Mucosa of rectum (tissue), 2 donors: ENCODE results near the gene CABLES2.
"Not testable (repeated sequence)": the region's sequence is repeated elsewhere in the genome, so short reads cannot be mapped to it uniquely, and the experiment has no call there.

Experiments used
- H3K27ac ChIP-seq, 2 donors: one replicate each; pipeline ENCODE4 v1.7.0; 2013; ENCODE audit warnings: inconsistent platforms in 2 of 2, low read depth in 2 of 2, low read length in 2 of 2
- H3K27me3 ChIP-seq, 2 donors: one replicate each; pipeline ENCODE4 v1.7.0; 2013; ENCODE audit warnings: low read length in 2 of 2; ENCODE audit not compliant: control insufficient read depth in 2 of 2, insufficient read depth in 2 of 2
- H3K36me3 ChIP-seq, 2 donors: one replicate each; pipeline ENCODE4 v1.7.0; 2013; ENCODE audit warnings: low read length in 2 of 2; ENCODE audit not compliant: control insufficient read depth in 2 of 2, insufficient read depth in 2 of 2
- H3K4me1 ChIP-seq, 2 donors: one replicate each; pipeline ENCODE4 v1.7.0; 2013; ENCODE audit warnings: low read length in 2 of 2, mild to moderate bottlenecking in 1 of 2; ENCODE audit not compliant: control insufficient read depth in 2 of 2, insufficient read depth in 2 of 2
- H3K4me3 ChIP-seq, 2 donors: one replicate each; pipeline ENCODE4 v1.7.0; 2013; ENCODE audit warnings: low read length in 2 of 2
- H3K9ac ChIP-seq, 2 donors: one replicate each; pipeline ENCODE4 v1.7.0; 2013; ENCODE audit warnings: low read length in 2 of 2, low read depth in 1 of 2, mild to moderate bottlenecking in 1 of 2
- H3K9me3 ChIP-seq, 2 donors: one replicate each; pipeline ENCODE4 v1.7.0; 2013; ENCODE audit warnings: low read length in 2 of 2; ENCODE audit not compliant: control insufficient read depth in 2 of 2
- donor health status: healthy.
- donor health status: Normal muscosa, but diverticular disease.

Gene CABLES2

GRCh38 chr20:62426059-62426348, 18.9 kb upstream of the CABLES2 start:
- H3K4me3 ChIP-seq, H3K9me3 ChIP-seq, H3K27me3 ChIP-seq, H3K36me3 ChIP-seq, H3K27ac ChIP-seq, H3K9ac ChIP-seq: not testable (repeated sequence)
- peaks cover 18 to 38% of the 10 kb centered on the region in 2 donors for H3K4me1 ChIP-seq

GRCh38 chr20:62425281-62426058, 18.4 kb upstream of the CABLES2 start:
- Histone ChIP-seq H3K27ac (no peak overlapping the region), H3K4me1 (peaks cover 18 to 33% of the 10 kb centered on the region in 2 donors), H3K4me3 (no peak overlapping the region), H3K9me3 (no peaks in the 10 kb centered on the region), H3K27me3 (no peaks in the 10 kb centered on the region), H3K36me3 (no peaks in the 10 kb centered on the region), H3K9ac (no peak overlapping the region)

- Histone ChIP-seq H3K27ac (no peak overlapping the region), H3K4me3 (no peak overlapping the region), H3K9me3 (no peaks in the 10 kb centered on the region), H3K4me1 (peaks cover 18 to 25% of the 10 kb centered on the region in 2 donors), H3K27me3 (no peaks in the 10 kb centered on the region), H3K9ac (no peak overlapping the region), H3K36me3 (no peaks in the 10 kb centered on the region)
Observed at GRCh38 chr20:62424249-62425107, 17.4 kb upstream of the CABLES2 start.

GRCh38 chr20:62423326-62423706, 16.2 kb upstream of the CABLES2 start:
- Histone ChIP-seq H3K9ac (no peak overlapping the region), H3K27me3 (no peaks in the 10 kb centered on the region), H3K36me3 (no peaks in the 10 kb centered on the region), H3K27ac (no peak overlapping the region), H3K4me1 (peaks cover 15 to 18% of the 10 kb centered on the region in 2 donors), H3K4me3 (no peak overlapping the region), H3K9me3 (no peaks in the 10 kb centered on the region)

GRCh38 chr20:62422636-62423325, 15.7 kb upstream of the CABLES2 start:
- Histone ChIP-seq H3K4me1 (peaks cover 10 to 13% of the 10 kb centered on the region in 2 donors), H3K27me3 (no peaks in the 10 kb centered on the region)

GRCh38 chr20:62421716-62421990, 14.6 kb upstream of the CABLES2 start:
- Histone ChIP-seq H3K4me1 (peaks cover 2 to 6% of the 10 kb centered on the region in 2 donors), H3K27me3 (no peaks in the 10 kb centered on the region), H3K36me3 (no peaks in the 10 kb centered on the region), H3K9ac (no peak overlapping the region), H3K9me3 (no peaks in the 10 kb centered on the region), H3K27ac (no peak overlapping the region), H3K4me3 (no peak overlapping the region)

More at GRCh38 chr20:62422636-62423325, 15.7 kb upstream of the CABLES2 start:
- no peaks in the 10 kb centered on the region for H3K36me3 ChIP-seq
- no peak overlapping the region for H3K27ac ChIP-seq
- no peak overlapping the region for H3K9ac ChIP-seq
- H3K4me3 ChIP-seq, result no peak overlapping the region
- no peaks in the 10 kb centered on the region for H3K9me3 ChIP-seq

- Histone ChIP-seq H3K4me3 (no peak overlapping the region), H3K9ac (no peak overlapping the region), H3K4me1 (peaks cover 0 to under 1% of the 10 kb centered on the region in 2 donors), H3K9me3 (no peaks in the 10 kb centered on the region), H3K27me3 (no peaks in the 10 kb centered on the region), H3K27ac (no peak overlapping the region), H3K36me3 (no peaks in the 10 kb centered on the region)
Observed at GRCh38 chr20:62420846-62421715, 14.0 kb upstream of the CABLES2 start.

GRCh38 chr20:62419759-62420158, 12.7 kb upstream of the CABLES2 start:
- Histone ChIP-seq H3K4me3 (no peak overlapping the region), H3K9ac (no peak overlapping the region), H3K27me3 (no peaks in the 10 kb centered on the region), H3K36me3 (no peaks in the 10 kb centered on the region), H3K9me3 (no peaks in the 10 kb centered on the region), H3K4me1 (peaks cover 0 to under 1% of the 10 kb centered on the region in 2 donors), H3K27ac (no peak overlapping the region)

GRCh38 chr20:62418709-62419487, 11.8 kb upstream of the CABLES2 start:
- Histone ChIP-seq H3K4me1 (peaks cover 7 to 9% of the 10 kb centered on the region in 2 donors), H3K9ac (no peak overlapping the region), H3K36me3 (no peaks in the 10 kb centered on the region), H3K27me3 (no peaks in the 10 kb centered on the region), H3K4me3 (no peak overlapping the region), H3K9me3 (no peaks in the 10 kb centered on the region), H3K27ac (no peak overlapping the region)
